HEK293T (cell line): ENCODE measurements around the gene ATF7.

ENCODE experiments used
- ARNT ChIP-seq: fragments of 450-650 bp; IDR thresholded peaks from 2 replicates; pipeline ENCODE4 v1.6.1; 2017; ENCODE audit warnings: mild to moderate bottlenecking
- BHLHE40 ChIP-seq: fragments of 450-650 bp; IDR thresholded peaks from 2 replicates; pipeline ENCODE4 v1.6.1; 2016; ENCODE audit warnings: mild to moderate bottlenecking, moderate library complexity, borderline replicate concordance
- ELF4 ChIP-seq: fragments of 450-650 bp; IDR thresholded peaks from 2 replicates; pipeline ENCODE4 v1.6.1; 2017; ENCODE audit warnings: antibody characterized with exemption
- FOXA1 ChIP-seq: fragments of 450-650 bp; IDR thresholded peaks from 2 replicates; pipeline ENCODE4 v1.6.1; 2016; ENCODE audit warnings: mild to moderate bottlenecking
- FOXK2 ChIP-seq: fragments of 450-650 bp; IDR thresholded peaks from 2 replicates; pipeline ENCODE4 v1.6.1; 2016; ENCODE audit warnings: mild to moderate bottlenecking
- FOXM1 ChIP-seq: fragments of 450-650 bp; IDR thresholded peaks from 2 replicates; pipeline ENCODE4 v1.6.1; 2017; ENCODE audit warnings: mild to moderate bottlenecking, borderline replicate concordance
- HDGF ChIP-seq: fragments of 450-650 bp; IDR thresholded peaks from 2 replicates; pipeline ENCODE4 v1.6.1; 2017; ENCODE audit warnings: antibody characterized with exemption, borderline replicate concordance
- L3MBTL2 ChIP-seq: fragments of 450-650 bp; conservative IDR thresholded peaks from 2 replicates; pipeline ENCODE4 v1.6.1; 2016; ENCODE audit warnings: mild to moderate bottlenecking
- NFRKB ChIP-seq: fragments of 450-650 bp; IDR thresholded peaks from 2 replicates; pipeline ENCODE4 v1.6.1; 2016; ENCODE audit warnings: mild to moderate bottlenecking, moderate library complexity
- SP1 ChIP-seq: fragments of 450-650 bp; IDR thresholded peaks from 2 replicates; pipeline ENCODE4 v1.6.1; 2017
- ZNF384 ChIP-seq: fragments of 450-650 bp; IDR thresholded peaks from 2 replicates; pipeline ENCODE4 v1.6.1; 2016
- TF ChIP-seq, protein P1 (sequence below): fragments of 450-650 bp; IDR thresholded peaks from 2 replicates; pipeline ENCODE4 v1.6.1; 2016

DNA sequence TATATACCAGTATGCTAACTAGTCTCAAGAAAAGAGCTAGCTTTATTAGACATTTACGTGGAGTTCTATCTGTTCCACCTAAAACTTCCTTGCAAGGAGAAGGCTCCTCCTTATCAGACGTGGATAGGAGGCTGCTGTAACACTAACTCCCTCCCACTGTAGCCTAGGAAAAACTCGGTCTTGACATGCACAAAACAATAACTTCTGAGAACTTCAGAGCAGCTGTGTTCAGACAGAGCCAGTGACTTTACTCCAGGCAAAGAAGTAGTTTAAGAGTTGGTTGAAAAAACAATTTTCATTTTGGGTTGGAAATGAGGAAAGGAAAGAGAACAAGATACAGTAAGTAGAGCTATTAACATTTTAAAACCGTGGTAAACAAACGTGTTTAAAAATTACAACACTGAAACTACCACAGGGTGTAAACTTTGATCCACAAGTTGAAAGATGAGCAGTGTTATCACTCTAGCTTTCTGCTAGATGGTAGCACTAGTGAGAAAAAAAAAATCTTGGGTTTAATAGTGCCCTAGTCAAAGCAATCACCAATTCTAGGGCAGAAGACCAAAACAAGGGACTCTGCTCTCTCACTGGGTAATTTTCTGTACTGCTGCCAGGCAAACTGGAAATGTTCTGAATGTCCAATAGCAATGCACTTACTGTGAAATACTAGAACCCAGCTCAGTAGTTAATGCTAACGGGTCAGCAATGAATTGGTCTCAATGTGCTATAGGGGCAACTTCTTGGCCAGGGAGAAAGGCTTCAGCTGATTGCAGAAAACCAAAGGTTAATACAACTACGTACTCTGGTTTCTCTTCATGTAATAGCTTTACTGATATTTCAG, 2.4 kb downstream of the ATF7 start:
- no peak for TF ChIP-seq BHLHE40
- TF ChIP-seq HDGF, result no peak
- TF ChIP-seq, protein P1, sequence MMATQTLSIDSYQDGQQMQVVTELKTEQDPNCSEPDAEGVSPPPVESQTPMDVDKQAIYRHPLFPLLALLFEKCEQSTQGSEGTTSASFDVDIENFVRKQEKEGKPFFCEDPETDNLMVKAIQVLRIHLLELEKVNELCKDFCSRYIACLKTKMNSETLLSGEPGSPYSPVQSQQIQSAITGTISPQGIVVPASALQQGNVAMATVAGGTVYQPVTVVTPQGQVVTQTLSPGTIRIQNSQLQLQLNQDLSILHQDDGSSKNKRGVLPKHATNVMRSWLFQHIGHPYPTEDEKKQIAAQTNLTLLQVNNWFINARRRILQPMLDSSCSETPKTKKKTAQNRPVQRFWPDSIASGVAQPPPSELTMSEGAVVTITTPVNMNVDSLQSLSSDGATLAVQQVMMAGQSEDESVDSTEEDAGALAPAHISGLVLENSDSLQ, result no peak
- TF ChIP-seq FOXM1, result no peak
- no peak for TF ChIP-seq NFRKB
- no peak for TF ChIP-seq FOXA1
- TF ChIP-seq FOXK2, result no peak
- TF ChIP-seq L3MBTL2, result no peak
- TF ChIP-seq ARNT, result no peak
- TF ChIP-seq ZNF384, result no peak
- no peak for TF ChIP-seq SP1
- no peak for TF ChIP-seq ELF4
